D721Med (cell line): ENCODE measurements around the gene KANK4.

Experiments used
- DNase-seq: peaks from one replicate; pipeline ENCODE4 v3.0.0; 2011; ENCODE audit warnings: low spot score; ENCODE audit not compliant: insufficient read length
- FAIRE-seq: peaks from 2 replicates; lab custom pipeline; 2011; peaks lifted over from hg19 to GRCh38; lab: Jason Lieb, UNC
- TF ChIP-seq, protein P1 (sequence below): IDR thresholded peaks from 2 replicates; pipeline ENCODE4 v1.5.1; 2012; ENCODE audit warnings: mild to moderate bottlenecking, control low read depth; ENCODE audit not compliant: insufficient read depth; ENCODE audit errors: missing control alignments

KANK4 gene

DNA sequence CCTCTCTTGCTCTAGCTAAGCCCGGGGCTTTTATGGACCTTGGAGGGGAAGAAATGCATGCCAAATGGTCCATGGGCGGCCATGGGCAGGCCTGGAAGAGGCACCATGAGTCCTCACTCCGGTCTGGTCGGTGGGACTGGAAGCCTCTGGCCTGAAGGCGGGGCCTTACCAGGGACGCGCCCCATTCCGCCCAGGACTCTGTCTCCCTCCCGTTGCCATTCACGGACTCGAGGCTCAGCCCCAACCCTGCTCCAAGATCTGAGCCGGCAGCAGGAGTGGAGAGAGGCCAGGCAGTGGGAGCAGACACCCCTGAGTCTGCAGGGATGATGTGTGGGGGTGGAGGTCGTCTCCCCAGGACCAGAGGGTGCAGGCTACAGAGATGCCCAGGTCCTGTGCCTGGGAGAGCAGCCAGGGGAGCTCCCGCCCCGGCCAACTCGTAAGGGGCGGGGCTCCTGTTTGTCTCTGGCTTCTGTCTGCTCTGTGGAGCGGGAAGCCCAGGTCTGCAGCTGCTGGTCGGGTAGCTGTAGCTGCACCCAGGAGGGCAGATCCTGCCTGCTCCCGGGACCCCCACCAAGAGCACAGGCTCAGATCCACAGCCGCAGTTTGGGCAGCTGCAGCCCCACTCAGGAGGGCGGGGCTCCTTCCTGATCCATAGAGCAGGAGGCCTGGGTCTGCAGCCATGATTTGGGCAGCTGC is 8.3 kb upstream of the KANK4 start:
- DNase-seq (no peak), FAIRE-seq (no peak)
- TF ChIP-seq, protein P1, sequence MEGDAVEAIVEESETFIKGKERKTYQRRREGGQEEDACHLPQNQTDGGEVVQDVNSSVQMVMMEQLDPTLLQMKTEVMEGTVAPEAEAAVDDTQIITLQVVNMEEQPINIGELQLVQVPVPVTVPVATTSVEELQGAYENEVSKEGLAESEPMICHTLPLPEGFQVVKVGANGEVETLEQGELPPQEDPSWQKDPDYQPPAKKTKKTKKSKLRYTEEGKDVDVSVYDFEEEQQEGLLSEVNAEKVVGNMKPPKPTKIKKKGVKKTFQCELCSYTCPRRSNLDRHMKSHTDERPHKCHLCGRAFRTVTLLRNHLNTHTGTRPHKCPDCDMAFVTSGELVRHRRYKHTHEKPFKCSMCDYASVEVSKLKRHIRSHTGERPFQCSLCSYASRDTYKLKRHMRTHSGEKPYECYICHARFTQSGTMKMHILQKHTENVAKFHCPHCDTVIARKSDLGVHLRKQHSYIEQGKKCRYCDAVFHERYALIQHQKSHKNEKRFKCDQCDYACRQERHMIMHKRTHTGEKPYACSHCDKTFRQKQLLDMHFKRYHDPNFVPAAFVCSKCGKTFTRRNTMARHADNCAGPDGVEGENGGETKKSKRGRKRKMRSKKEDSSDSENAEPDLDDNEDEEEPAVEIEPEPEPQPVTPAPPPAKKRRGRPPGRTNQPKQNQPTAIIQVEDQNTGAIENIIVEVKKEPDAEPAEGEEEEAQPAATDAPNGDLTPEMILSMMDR = no peak

DNA sequence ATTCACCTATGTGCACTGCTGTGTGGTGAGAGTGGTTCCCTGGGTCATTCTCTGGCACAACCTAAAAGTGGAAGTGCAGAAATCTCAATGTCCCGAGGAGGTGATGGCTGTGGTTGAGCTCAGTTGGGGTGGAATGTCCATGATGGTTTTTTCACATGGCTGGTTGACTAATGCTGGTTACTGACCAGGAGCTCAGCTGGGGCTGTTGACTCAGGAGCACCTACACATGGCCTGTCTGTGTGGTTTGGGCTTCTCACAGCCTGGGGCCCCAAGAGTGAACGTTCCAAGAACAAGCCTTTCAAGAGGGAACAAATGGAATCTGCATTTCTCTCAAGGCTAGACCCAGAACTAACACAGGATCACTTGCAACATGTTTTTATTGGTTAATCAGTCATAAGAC is 6.4 kb upstream of the KANK4 start:
- TF ChIP-seq, protein P1 = no peak
- no peak for FAIRE-seq
- no peak for DNase-seq

DNA sequence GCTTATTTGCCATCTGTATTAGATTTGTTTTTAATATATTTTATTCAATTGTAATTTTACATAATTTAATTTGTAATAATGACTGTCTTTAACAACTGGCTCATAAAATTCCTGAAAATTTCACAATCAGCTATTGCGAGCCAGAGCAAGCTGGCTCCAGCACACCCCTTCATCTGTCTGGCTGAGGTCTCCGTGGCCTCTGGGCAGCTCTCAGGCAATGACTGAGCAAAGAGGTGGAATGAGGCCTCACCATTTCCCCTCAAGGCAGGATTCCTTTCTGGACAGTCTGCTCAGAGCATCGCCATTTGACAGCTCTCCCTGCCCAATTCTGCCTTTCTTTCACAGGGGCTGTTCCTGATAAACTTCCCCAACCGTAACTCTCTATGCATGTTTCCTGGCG is 5.8 kb upstream of the KANK4 start:
- FAIRE-seq = no peak
- no peak for DNase-seq
- TF ChIP-seq, protein P1 = no peak

DNA sequence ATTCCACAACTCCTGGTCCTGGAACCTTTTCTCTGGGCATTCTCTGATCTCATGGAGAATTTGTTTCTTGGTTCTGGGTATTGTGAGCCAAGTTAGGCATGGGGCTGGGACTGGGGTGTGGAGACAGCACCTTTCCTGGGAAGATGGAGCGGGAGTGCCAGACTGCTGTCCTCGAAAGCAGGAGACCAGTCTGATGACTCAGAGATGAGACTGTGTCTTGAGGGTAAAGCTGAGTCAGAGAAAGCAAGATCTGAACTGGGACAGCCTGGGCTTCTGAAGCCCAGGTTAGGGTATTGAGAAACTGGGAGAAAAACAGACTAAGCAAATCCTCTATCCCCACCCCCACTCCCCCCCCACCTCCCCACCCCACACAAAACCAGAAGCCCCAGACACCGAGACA is 2.2 kb upstream of the KANK4 start:
- TF ChIP-seq, protein P1 = no peak
- DNase-seq = no peak
- no peak for FAIRE-seq

DNA sequence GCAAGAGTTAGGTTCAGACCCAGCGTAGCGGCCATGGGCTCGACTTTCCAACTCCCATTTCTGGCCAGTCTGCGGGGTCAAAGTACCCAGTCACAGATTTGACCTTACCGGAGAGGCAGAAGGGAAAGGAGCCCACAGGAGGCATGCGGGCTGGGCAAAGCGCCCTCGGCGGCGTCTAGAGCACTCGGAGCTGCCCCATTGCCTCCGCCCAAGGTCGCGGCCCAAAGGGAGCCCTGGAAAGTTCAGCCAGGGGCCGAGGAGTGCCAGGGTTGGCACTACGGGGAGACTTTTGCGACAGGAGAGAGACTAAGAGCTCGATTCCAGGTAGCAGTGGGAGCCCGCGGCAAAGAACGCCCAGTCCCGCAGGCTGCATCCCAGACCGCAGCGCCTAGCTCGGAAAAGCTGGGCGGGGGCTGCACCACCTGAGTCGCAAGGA is 896 bp downstream of the KANK4 start:
- TF ChIP-seq, protein P1 = no peak

DNA sequence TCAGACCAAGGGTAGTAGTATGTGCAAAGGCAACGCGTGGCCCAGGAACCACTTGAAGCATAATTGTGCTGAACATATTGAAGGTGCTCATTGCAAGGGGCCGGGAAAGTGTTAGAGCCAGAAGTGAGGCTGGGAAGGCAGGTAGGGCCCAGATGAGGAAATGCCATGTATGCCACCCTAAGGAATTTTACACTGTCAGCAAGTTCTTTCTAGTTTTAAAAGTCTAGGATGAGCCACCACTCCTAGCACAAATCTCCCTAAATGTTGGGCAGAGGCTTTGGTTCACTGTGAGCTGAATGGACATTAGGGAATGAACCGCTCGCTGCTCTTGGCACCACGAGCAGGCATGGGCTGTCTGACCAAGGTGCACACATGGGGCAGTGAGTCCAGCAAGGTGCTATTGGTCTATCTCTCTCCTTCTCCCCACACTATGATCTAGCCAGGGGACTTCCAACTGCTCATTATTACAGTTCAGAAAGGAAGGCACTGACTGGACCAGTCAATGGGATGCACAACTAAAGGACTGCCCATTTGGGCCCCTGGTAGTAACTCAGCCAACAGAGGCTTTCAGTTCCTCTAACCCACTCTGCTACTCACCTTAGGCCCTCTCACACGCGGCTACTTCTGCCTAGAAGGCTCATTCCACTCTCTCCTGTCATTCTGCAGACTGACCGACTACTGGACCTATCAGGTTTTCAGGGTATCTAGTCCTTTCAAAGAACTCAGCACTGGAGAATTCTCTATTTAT is 2.0 kb downstream of the KANK4 start:
- FAIRE-seq = no peak
- TF ChIP-seq, protein P1 = no peak
- no peak for DNase-seq

More for the DNA sequence above, 896 bp downstream of the KANK4 start:
- DNase-seq = no peak
- FAIRE-seq = no peak

DNA sequence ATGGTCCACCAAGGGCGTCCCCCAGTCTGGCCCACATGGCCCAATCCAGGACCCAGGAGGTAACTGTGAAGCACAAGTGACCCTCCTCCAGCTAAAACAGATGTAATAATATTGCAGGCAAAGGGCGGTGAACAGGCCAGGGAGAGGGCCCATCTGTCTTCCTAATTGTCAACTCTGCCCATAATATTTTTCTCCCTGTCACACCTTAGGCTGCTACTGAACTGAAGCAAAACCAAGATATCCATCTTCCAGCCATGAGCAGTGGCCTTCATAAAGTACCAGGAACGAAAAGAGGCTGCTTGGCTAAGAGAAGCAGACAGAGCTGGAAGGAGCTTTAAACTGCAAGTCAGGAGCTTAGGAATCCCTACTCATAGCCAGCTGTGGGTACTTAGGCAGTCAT is 3.1 kb downstream of the KANK4 start:
- FAIRE-seq (no peak), DNase-seq (no peak)
- TF ChIP-seq, protein P1 = no peak
